Nephron progenitor cell (in vitro differentiated cells): ENCODE results near the gene EXOC3.

Source experiments
- DNase-seq: peaks from one replicate; pipeline ENCODE4 v3.0.0; 2021
- H3K27ac Mint-ChIP-seq: 2 replicates; pipeline ENCODE4 v1.8.0; 2021; ENCODE audit warnings: mild to moderate bottlenecking, moderate library complexity, mixed read lengths
- H3K27me3 Mint-ChIP-seq: 2 replicates; pipeline ENCODE4 v1.8.0; 2021; ENCODE audit warnings: mild to moderate bottlenecking, low read depth, mixed read lengths; ENCODE audit not compliant: poor library complexity
- H3K36me3 Mint-ChIP-seq: 2 replicates; pipeline ENCODE4 v1.8.0; 2021; ENCODE audit warnings: low read depth, mixed read lengths
- H3K4me1 Mint-ChIP-seq: 2 replicates; pipeline ENCODE4 v1.8.0; 2021; ENCODE audit warnings: mixed read lengths
- H3K4me3 Mint-ChIP-seq: 2 replicates; pipeline ENCODE4 v1.8.0; 2021; ENCODE audit warnings: mild to moderate bottlenecking, moderate library complexity, mixed read lengths
- H3K9me3 Mint-ChIP-seq: 2 replicates; pipeline ENCODE4 v1.8.0; 2021; ENCODE audit warnings: mild to moderate bottlenecking, moderate library complexity, mixed read lengths
- TF ChIP-seq, protein P1 (sequence below): fragments of 200-600 bp; sonication (generic); IDR thresholded peaks from 2 replicates; pipeline ENCODE4 v1.5.0; 2021; ENCODE audit warnings: antibody characterized with exemption

EXOC3 gene

GRCh38 chr5:492314-492893 is 49.4 kb downstream of the EXOC3 start:
- no peaks in the 10 kb centered on the region for H3K36me3 Mint-ChIP-seq
- H3K9me3 Mint-ChIP-seq: no peaks in the 10 kb centered on the region
- H3K27ac Mint-ChIP-seq: no peak overlapping the region
- H3K27me3 Mint-ChIP-seq: peaks cover 84% of the 10 kb centered on the region
- H3K4me1 Mint-ChIP-seq: peaks cover 20% of the 10 kb centered on the region
- H3K4me3 Mint-ChIP-seq: no peak overlapping the region
- TF ChIP-seq, protein P1, sequence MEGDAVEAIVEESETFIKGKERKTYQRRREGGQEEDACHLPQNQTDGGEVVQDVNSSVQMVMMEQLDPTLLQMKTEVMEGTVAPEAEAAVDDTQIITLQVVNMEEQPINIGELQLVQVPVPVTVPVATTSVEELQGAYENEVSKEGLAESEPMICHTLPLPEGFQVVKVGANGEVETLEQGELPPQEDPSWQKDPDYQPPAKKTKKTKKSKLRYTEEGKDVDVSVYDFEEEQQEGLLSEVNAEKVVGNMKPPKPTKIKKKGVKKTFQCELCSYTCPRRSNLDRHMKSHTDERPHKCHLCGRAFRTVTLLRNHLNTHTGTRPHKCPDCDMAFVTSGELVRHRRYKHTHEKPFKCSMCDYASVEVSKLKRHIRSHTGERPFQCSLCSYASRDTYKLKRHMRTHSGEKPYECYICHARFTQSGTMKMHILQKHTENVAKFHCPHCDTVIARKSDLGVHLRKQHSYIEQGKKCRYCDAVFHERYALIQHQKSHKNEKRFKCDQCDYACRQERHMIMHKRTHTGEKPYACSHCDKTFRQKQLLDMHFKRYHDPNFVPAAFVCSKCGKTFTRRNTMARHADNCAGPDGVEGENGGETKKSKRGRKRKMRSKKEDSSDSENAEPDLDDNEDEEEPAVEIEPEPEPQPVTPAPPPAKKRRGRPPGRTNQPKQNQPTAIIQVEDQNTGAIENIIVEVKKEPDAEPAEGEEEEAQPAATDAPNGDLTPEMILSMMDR: no peak
- DNase-seq: peak; percentile 3

GRCh38 chr5:493119-493701 is 50.2 kb downstream of the EXOC3 start:
- peaks cover 86% of the 10 kb centered on the region for H3K27me3 Mint-ChIP-seq

DNA sequence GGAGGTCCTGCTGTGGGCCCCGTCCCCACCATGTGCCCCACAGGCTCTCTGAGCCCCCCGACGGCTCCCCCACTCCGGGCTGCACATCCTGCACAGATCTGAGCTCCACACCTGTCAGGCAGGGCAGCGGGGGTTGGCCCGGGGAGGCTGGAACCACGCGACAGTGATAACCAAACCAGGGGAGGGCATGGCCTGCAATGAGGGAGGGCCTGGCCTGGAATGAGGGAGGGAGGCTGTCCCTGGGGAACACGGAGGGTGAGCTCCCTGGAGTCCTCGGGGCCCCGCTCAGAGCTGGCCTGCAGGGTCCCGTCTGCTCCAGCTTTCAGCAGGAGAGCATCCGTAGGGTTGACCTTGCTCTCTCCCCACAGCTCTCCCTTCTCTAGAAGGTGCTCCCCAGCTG is 50.8 kb downstream of the EXOC3 start:
- Mint-ChIP-seq H3K9me3 (no peaks in the 10 kb centered on the region), H3K4me3 (no peak overlapping the region)
- TF ChIP-seq, protein P1: no peak

More at GRCh38 chr5:493119-493701, 50.2 kb downstream of the EXOC3 start:
- peaks cover 25% of the 10 kb centered on the region for H3K4me1 Mint-ChIP-seq
- no peaks in the 10 kb centered on the region for H3K36me3 Mint-ChIP-seq
- peak; percentile 29 for DNase-seq
- TF ChIP-seq, protein P1: no peak
- H3K27ac Mint-ChIP-seq: no peak overlapping the region
- peak overlapping the region; percentile 38 for H3K4me3 Mint-ChIP-seq
- H3K9me3 Mint-ChIP-seq: no peaks in the 10 kb centered on the region

DNA sequence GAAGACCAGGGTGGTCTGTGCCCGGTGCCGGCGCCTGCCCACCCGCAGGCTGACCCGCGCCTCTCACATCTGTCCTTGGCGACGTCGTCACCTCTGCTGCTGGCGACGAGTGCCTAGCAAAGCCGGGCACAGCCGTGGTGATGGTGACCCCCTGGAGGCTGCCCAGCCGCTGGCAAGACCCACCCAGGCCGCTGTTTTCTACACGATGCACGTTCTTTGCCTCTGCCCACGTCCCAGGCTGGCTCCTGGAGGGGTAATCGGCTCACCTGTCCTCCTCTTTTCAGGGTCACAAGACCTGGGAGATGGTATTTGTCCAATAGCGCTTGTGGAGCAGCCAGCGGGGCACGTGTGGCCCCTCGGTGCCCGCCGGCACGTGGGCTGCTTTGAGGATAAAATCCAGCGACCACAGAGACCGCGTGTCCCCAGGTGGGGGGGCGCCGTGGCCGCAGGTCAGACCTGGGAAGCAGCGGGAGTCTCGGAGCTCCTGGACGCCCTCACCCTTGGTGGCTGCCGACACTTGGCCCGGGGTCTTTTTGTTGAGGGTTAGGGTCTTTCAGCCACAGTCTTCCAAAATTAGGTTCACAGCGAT is 51.8 kb downstream of the EXOC3 start:
- TF ChIP-seq, protein P1: no peak
- peak; percentile 12 for DNase-seq
- Mint-ChIP-seq H3K36me3 (no peaks in the 10 kb centered on the region), H3K4me1 (peaks cover 27% of the 10 kb centered on the region), H3K4me3 (no peak overlapping the region), H3K9me3 (no peaks in the 10 kb centered on the region), H3K27ac (no peak overlapping the region), H3K27me3 (peaks cover 95% of the 10 kb centered on the region)

More for the DNA sequence above, 50.8 kb downstream of the EXOC3 start:
- Mint-ChIP-seq H3K36me3 (no peaks in the 10 kb centered on the region), H3K27ac (no peak overlapping the region), H3K4me1 (peaks cover 27% of the 10 kb centered on the region), H3K27me3 (peaks cover 91% of the 10 kb centered on the region)
- DNase-seq: peak; percentile 9

GRCh38 chr5:496028-496427 is 53.1 kb downstream of the EXOC3 start:
- peaks cover 92% of the 10 kb centered on the region for H3K27me3 Mint-ChIP-seq
- no peak overlapping the region for H3K27ac Mint-ChIP-seq
- H3K9me3 Mint-ChIP-seq: no peaks in the 10 kb centered on the region
- H3K36me3 Mint-ChIP-seq: no peaks in the 10 kb centered on the region
- DNase-seq: peak; percentile 21
- TF ChIP-seq, protein P1: no peak
- no peak overlapping the region for H3K4me3 Mint-ChIP-seq
- H3K4me1 Mint-ChIP-seq: peaks cover 31% of the 10 kb centered on the region
